ENCODE measurements around the gene THPO. TPM values are rescaled to one million over a fixed set of nuclear protein-coding genes. Genes with fewer than 3 reads are reported as not detected.

THPO gene
- total RNA-seq, 1 donor from 2014 or later: 2.3 TPM

- no peak overlapping the region for H3K27ac ChIP-seq
- no peak for TF ChIP-seq CTCF (IDR thresholded peaks at IDR 0.05)
- no peak for TF ChIP-seq EZH2phosphoT487 (IDR thresholded peaks at IDR 0.05)
- TF ChIP-seq EZH2 (IDR thresholded peaks at IDR 0.05): no peak
- no peak overlapping the region for H2AFZ ChIP-seq (replicated peaks)
- no peak overlapping the region for H3K4me3 ChIP-seq
- no peak for DNase-seq (ENCODE audit: low spot score)
- H3K9ac ChIP-seq: no peak overlapping the region
- H3K36me3 ChIP-seq: no peaks in the 10 kb centered on the region
- Mint-ChIP-seq H3K4me3 (no peak overlapping the region), H3K27ac (no peak overlapping the region), H3K9me3 (no peaks in the 10 kb centered on the region), H3K36me3 (peaks cover 13% of the 10 kb centered on the region), H3K4me1 (peaks cover 48% of the 10 kb centered on the region), H3K27me3 (ENCODE audit: insufficient read depth, low read depth) (peaks cover 11% of the 10 kb centered on the region)
- H3K79me2 ChIP-seq (ENCODE audit: low read depth): no peaks in the 10 kb centered on the region
- H3K9me3 ChIP-seq (ENCODE audit: low read depth): no peaks in the 10 kb centered on the region
- H3K4me1 ChIP-seq: peaks cover 15% of the 10 kb centered on the region
- no peaks in the 10 kb centered on the region for H3K27me3 ChIP-seq
- H3F3A ChIP-seq (ENCODE audit: low read depth): peaks cover 35% of the 10 kb centered on the region
- H4K20me1 ChIP-seq (ENCODE audit: low read depth): peaks cover 37% of the 10 kb centered on the region
- H3K4me2 ChIP-seq: no peak overlapping the region
Observed at GRCh38 chr3:184349563-184350470, 28.2 kb downstream of the THPO start.

GRCh38 chr3:184348057-184348382 lies 30.0 kb downstream of the THPO start:
- no peak overlapping the region for H3K4me2 ChIP-seq
- no peaks in the 10 kb centered on the region for H3K36me3 ChIP-seq
- DNase-seq (ENCODE audit: low spot score): no peak
- no peaks in the 10 kb centered on the region for H3K9me3 ChIP-seq (ENCODE audit: low read depth)
- no peaks in the 10 kb centered on the region for H3K79me2 ChIP-seq (ENCODE audit: low read depth)
- H3K4me3 ChIP-seq: no peak overlapping the region
- H2AFZ ChIP-seq (replicated peaks): no peak overlapping the region
- TF ChIP-seq EZH2 (IDR thresholded peaks at IDR 0.05) (no peak), EZH2phosphoT487 (IDR thresholded peaks at IDR 0.05) (no peak), CTCF (IDR thresholded peaks at IDR 0.05) (no peak)
- H3K36me3 Mint-ChIP-seq: peaks cover 17% of the 10 kb centered on the region
- no peak overlapping the region for H3K4me3 Mint-ChIP-seq
- peaks cover 51% of the 10 kb centered on the region for H3K4me1 Mint-ChIP-seq
- H3K27me3 Mint-ChIP-seq (ENCODE audit: insufficient read depth, low read depth): peaks cover 11% of the 10 kb centered on the region
- no peak overlapping the region for H3K9ac ChIP-seq
- peaks cover 38% of the 10 kb centered on the region for H3F3A ChIP-seq (ENCODE audit: low read depth)
- H3K4me1 ChIP-seq: peaks cover 16% of the 10 kb centered on the region
- no peak overlapping the region for H3K27ac Mint-ChIP-seq
- H3K27me3 ChIP-seq: no peaks in the 10 kb centered on the region
- H3K9me3 Mint-ChIP-seq: no peaks in the 10 kb centered on the region
- H4K20me1 ChIP-seq (ENCODE audit: low read depth): peaks cover 38% of the 10 kb centered on the region
- peak overlapping the region; percentile 38 for H3K27ac ChIP-seq

- Histone ChIP-seq H4K20me1 (ENCODE audit: low read depth) (peaks cover 40% of the 10 kb centered on the region), H3K9ac (no peak overlapping the region), H3K4me2 (no peak overlapping the region), H3K4me1 (peaks cover 16% of the 10 kb centered on the region), H3K79me2 (ENCODE audit: low read depth) (no peaks in the 10 kb centered on the region), H2AFZ (replicated peaks) (no peak overlapping the region), H3K27ac (peak overlapping the region; percentile 38), H3K9me3 (ENCODE audit: low read depth) (no peaks in the 10 kb centered on the region), H3F3A (ENCODE audit: low read depth) (peaks cover 38% of the 10 kb centered on the region), H3K27me3 (no peaks in the 10 kb centered on the region), H3K4me3 (no peak overlapping the region), H3K36me3 (no peaks in the 10 kb centered on the region)
- no peaks in the 10 kb centered on the region for H3K9me3 Mint-ChIP-seq
- H3K4me1 Mint-ChIP-seq: peaks cover 54% of the 10 kb centered on the region
- peaks cover 9% of the 10 kb centered on the region for H3K27me3 Mint-ChIP-seq (ENCODE audit: insufficient read depth, low read depth)
- H3K36me3 Mint-ChIP-seq: peaks cover 19% of the 10 kb centered on the region
- TF ChIP-seq EZH2 (IDR thresholded peaks at IDR 0.05): no peak
- no peak for TF ChIP-seq EZH2phosphoT487 (IDR thresholded peaks at IDR 0.05)
- no peak for TF ChIP-seq CTCF (IDR thresholded peaks at IDR 0.05)
- DNase-seq (ENCODE audit: low spot score): no peak
- H3K27ac Mint-ChIP-seq: peak overlapping the region; percentile 5
- no peak overlapping the region for H3K4me3 Mint-ChIP-seq
Observed at GRCh38 chr3:184347321-184348056, 30.5 kb downstream of the THPO start.

Data from neural progenitor cell (in vitro differentiated cells).